ENCODE results near the gene RCBTB2.

- TF ChIP-seq CTCF (IDR thresholded peaks at IDR 0.05) (no peak), POLR2A (IDR thresholded peaks at IDR 0.05) (no peak)
Observed at GRCh38 chr13:48536621-48537250, 3.9 kb upstream of the RCBTB2 start.

Data from testis (tissue), 2 donors.